A549 (cell line): ENCODE results near the gene OCA2.

Source experiments
- CBX8 ChIP-seq: fragments of 200-600 bp; sonication (generic); IDR thresholded peaks from 2 replicates; pipeline ENCODE4 v1.6.1; 2016
- HDAC2 ChIP-seq: fragments of 200-600 bp; sonication (generic); IDR thresholded peaks from 2 replicates; pipeline ENCODE4 v1.6.1; 2016
- MAZ ChIP-seq: fragments of 150-350 bp; IDR thresholded peaks from 2 replicates; pipeline ENCODE4 v1.6.1; 2014; ENCODE audit warnings: antibody characterized with exemption, low read depth, low read length, borderline replicate concordance
- NPAS2 ChIP-seq: fragments of 250-450 bp; sonication (Bioruptor Pico); IDR thresholded peaks from 2 replicates; pipeline ENCODE4 v1.8.0; 2022; ENCODE audit warnings: mild to moderate bottlenecking, moderate library complexity, borderline replicate concordance
- NR3C1 ChIP-seq: fragments of >200 bp; sonication (Bioruptor Twin); formaldehyde crosslinking; IDR thresholded peaks from 3 replicates; pipeline ENCODE4 v1.6.1; 2017
- POLR2A ChIP-seq: IDR thresholded peaks from 2 replicates; pipeline ENCODE4 v1.6.1; 2012; ENCODE audit warnings: mild to moderate bottlenecking, low read length
- RCOR1 ChIP-seq: fragments of 150-350 bp; IDR thresholded peaks from 2 replicates; pipeline ENCODE4 v1.6.1; 2014; ENCODE audit warnings: antibody characterized with exemption, low read length, low read depth
- ZC3H11A ChIP-seq: fragments of 450-650 bp; IDR thresholded peaks from 2 replicates; pipeline ENCODE4 v1.6.1; 2014; ENCODE audit warnings: antibody characterized with exemption, mild to moderate bottlenecking
- TF ChIP-seq, protein P1 (sequence below): fragments of 200-600 bp; sonication (generic); IDR thresholded peaks from 2 replicates; pipeline ENCODE4 v1.6.1; 2016; ENCODE audit warnings: antibody characterized with exemption, mild to moderate bottlenecking, moderate library complexity
- TF ChIP-seq, protein P2 (sequence below): fragments of >200 bp; sonication (Bioruptor Twin); formaldehyde crosslinking; IDR thresholded peaks from 3 replicates; pipeline ENCODE4 v1.5.1; 2016
- TF ChIP-seq, protein P3 (sequence below): fragments of 150-350 bp; IDR thresholded peaks from 2 replicates; pipeline ENCODE4 v1.6.1; 2014; ENCODE audit warnings: low read depth, mild to moderate bottlenecking, low read length
- TF ChIP-seq, protein P4 (sequence below): fragments of 450-650 bp; IDR thresholded peaks from 2 replicates; pipeline ENCODE4 v1.6.1; 2014; ENCODE audit warnings: antibody characterized with exemption

DNA sequence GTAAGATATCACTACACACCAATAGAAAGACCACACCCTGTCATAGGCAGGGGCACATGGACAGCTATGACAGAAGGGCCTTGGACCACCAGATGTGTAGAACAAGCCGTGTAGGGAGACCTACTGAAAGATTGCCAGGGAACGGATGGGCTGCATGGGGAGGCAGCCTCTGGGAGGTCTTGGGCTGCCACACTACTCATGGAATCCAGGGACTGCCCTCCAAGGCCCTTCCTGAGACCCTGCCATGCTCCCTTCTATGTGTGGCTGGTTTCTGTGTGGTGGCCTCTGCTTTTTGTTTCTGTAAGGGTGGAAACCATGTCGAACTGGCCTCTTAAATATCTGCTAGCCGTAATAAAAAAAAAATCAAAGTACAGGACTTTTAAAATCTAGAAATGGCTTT is 86.9 kb downstream of the OCA2 start:
- TF ChIP-seq NR3C1 (no peak), RCOR1 (no peak), ZC3H11A (no peak), MAZ (no peak), POLR2A (no peak), NPAS2 (no peak), CBX8 (no peak), HDAC2 (no peak)
- TF ChIP-seq, protein P1, sequence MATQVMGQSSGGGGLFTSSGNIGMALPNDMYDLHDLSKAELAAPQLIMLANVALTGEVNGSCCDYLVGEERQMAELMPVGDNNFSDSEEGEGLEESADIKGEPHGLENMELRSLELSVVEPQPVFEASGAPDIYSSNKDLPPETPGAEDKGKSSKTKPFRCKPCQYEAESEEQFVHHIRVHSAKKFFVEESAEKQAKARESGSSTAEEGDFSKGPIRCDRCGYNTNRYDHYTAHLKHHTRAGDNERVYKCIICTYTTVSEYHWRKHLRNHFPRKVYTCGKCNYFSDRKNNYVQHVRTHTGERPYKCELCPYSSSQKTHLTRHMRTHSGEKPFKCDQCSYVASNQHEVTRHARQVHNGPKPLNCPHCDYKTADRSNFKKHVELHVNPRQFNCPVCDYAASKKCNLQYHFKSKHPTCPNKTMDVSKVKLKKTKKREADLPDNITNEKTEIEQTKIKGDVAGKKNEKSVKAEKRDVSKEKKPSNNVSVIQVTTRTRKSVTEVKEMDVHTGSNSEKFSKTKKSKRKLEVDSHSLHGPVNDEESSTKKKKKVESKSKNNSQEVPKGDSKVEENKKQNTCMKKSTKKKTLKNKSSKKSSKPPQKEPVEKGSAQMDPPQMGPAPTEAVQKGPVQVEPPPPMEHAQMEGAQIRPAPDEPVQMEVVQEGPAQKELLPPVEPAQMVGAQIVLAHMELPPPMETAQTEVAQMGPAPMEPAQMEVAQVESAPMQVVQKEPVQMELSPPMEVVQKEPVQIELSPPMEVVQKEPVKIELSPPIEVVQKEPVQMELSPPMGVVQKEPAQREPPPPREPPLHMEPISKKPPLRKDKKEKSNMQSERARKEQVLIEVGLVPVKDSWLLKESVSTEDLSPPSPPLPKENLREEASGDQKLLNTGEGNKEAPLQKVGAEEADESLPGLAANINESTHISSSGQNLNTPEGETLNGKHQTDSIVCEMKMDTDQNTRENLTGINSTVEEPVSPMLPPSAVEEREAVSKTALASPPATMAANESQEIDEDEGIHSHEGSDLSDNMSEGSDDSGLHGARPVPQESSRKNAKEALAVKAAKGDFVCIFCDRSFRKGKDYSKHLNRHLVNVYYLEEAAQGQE, result no peak
- TF ChIP-seq, protein P2, sequence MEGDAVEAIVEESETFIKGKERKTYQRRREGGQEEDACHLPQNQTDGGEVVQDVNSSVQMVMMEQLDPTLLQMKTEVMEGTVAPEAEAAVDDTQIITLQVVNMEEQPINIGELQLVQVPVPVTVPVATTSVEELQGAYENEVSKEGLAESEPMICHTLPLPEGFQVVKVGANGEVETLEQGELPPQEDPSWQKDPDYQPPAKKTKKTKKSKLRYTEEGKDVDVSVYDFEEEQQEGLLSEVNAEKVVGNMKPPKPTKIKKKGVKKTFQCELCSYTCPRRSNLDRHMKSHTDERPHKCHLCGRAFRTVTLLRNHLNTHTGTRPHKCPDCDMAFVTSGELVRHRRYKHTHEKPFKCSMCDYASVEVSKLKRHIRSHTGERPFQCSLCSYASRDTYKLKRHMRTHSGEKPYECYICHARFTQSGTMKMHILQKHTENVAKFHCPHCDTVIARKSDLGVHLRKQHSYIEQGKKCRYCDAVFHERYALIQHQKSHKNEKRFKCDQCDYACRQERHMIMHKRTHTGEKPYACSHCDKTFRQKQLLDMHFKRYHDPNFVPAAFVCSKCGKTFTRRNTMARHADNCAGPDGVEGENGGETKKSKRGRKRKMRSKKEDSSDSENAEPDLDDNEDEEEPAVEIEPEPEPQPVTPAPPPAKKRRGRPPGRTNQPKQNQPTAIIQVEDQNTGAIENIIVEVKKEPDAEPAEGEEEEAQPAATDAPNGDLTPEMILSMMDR, result no peak
- TF ChIP-seq, protein P3, sequence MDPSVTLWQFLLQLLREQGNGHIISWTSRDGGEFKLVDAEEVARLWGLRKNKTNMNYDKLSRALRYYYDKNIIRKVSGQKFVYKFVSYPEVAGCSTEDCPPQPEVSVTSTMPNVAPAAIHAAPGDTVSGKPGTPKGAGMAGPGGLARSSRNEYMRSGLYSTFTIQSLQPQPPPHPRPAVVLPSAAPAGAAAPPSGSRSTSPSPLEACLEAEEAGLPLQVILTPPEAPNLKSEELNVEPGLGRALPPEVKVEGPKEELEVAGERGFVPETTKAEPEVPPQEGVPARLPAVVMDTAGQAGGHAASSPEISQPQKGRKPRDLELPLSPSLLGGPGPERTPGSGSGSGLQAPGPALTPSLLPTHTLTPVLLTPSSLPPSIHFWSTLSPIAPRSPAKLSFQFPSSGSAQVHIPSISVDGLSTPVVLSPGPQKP, result no peak
- TF ChIP-seq, protein P4, sequence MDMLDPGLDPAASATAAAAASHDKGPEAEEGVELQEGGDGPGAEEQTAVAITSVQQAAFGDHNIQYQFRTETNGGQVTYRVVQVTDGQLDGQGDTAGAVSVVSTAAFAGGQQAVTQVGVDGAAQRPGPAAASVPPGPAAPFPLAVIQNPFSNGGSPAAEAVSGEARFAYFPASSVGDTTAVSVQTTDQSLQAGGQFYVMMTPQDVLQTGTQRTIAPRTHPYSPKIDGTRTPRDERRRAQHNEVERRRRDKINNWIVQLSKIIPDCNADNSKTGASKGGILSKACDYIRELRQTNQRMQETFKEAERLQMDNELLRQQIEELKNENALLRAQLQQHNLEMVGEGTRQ, result no peak
